ENCODE results near the gene GDF2. TPM values are rescaled to one million over a fixed set of nuclear protein-coding genes. Genes with fewer than 3 reads are reported as not detected.

GDF2 gene
- polyA plus RNA-seq, 1 donor from 2014 or later, result not detected

DNA sequence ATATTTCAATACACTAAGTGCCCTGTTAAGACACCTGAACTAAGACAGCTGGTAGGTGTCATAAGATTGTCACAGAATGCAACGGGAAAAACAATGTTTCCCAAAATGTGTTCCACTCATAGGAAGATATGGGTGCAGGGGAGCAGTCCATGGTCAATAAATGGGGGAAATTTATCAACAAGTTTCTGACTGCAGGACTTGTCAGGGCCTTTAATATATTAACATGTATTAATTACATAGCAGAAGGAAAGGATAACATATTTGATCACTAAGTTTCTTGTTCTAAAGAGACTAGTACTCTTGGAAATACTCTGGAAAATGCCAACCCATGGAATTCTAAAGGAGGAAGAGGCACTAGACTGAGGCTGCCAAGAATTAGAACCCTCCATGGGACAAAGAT, 32.6 kb downstream of the GDF2 start:
- Histone ChIP-seq H3K27ac (ENCODE audit: low read length) (no peak overlapping the region), H3K4me3 (ENCODE audit: low read length) (no peak overlapping the region), H3K79me2 (replicated peaks; ENCODE audit: insufficient read depth, low read length) (no peaks in the 10 kb centered on the region), H3K9ac (ENCODE audit: low read length) (no peak overlapping the region), H3K4me2 (ENCODE audit: low read length) (no peak overlapping the region), H4K20me1 (ENCODE audit: insufficient read depth) (no peaks in the 10 kb centered on the region), H3K36me3 (ENCODE audit: insufficient read depth, low read length) (no peaks in the 10 kb centered on the region), H3F3A (ENCODE audit: insufficient read depth, low read length, poor library complexity, severe bottlenecking) (no peaks in the 10 kb centered on the region), H3K9me3 (ENCODE audit: low read length) (no peaks in the 10 kb centered on the region), H3K9me2 (ENCODE audit: insufficient read depth, low read length) (no peaks in the 10 kb centered on the region), H2AFZ (ENCODE audit: low read depth, low read length) (no peak overlapping the region), H3K27me3 (ENCODE audit: insufficient read depth, low read depth, low read length) (no peaks in the 10 kb centered on the region)
- TF ChIP-seq POLR2AphosphoS5 (IDR thresholded peaks at IDR 0.05) (no peak), RAD21 (conservative IDR thresholded peaks at IDR 0.05) (no peak), EP300 (conservative IDR thresholded peaks at IDR 0.05; ENCODE audit: poor library complexity, severe bottlenecking) (no peak), MXI1 (conservative IDR thresholded peaks at IDR 0.05; ENCODE audit: poor library complexity, severe bottlenecking) (no peak), TAF1 (IDR thresholded peaks at IDR 0.05; ENCODE audit: low read depth) (no peak), EZH2 (IDR thresholded peaks at IDR 0.05; ENCODE audit: borderline replicate concordance, insufficient read depth, low read length, poor library complexity, severe bottlenecking) (no peak), SMC3 (conservative IDR thresholded peaks at IDR 0.05; ENCODE audit: poor library complexity) (no peak)
- TF ChIP-seq, protein P1, sequence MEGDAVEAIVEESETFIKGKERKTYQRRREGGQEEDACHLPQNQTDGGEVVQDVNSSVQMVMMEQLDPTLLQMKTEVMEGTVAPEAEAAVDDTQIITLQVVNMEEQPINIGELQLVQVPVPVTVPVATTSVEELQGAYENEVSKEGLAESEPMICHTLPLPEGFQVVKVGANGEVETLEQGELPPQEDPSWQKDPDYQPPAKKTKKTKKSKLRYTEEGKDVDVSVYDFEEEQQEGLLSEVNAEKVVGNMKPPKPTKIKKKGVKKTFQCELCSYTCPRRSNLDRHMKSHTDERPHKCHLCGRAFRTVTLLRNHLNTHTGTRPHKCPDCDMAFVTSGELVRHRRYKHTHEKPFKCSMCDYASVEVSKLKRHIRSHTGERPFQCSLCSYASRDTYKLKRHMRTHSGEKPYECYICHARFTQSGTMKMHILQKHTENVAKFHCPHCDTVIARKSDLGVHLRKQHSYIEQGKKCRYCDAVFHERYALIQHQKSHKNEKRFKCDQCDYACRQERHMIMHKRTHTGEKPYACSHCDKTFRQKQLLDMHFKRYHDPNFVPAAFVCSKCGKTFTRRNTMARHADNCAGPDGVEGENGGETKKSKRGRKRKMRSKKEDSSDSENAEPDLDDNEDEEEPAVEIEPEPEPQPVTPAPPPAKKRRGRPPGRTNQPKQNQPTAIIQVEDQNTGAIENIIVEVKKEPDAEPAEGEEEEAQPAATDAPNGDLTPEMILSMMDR (IDR thresholded peaks at IDR 0.05; ENCODE audit: poor library complexity, severe bottlenecking), result no peak
- TF ChIP-seq, protein P2, sequence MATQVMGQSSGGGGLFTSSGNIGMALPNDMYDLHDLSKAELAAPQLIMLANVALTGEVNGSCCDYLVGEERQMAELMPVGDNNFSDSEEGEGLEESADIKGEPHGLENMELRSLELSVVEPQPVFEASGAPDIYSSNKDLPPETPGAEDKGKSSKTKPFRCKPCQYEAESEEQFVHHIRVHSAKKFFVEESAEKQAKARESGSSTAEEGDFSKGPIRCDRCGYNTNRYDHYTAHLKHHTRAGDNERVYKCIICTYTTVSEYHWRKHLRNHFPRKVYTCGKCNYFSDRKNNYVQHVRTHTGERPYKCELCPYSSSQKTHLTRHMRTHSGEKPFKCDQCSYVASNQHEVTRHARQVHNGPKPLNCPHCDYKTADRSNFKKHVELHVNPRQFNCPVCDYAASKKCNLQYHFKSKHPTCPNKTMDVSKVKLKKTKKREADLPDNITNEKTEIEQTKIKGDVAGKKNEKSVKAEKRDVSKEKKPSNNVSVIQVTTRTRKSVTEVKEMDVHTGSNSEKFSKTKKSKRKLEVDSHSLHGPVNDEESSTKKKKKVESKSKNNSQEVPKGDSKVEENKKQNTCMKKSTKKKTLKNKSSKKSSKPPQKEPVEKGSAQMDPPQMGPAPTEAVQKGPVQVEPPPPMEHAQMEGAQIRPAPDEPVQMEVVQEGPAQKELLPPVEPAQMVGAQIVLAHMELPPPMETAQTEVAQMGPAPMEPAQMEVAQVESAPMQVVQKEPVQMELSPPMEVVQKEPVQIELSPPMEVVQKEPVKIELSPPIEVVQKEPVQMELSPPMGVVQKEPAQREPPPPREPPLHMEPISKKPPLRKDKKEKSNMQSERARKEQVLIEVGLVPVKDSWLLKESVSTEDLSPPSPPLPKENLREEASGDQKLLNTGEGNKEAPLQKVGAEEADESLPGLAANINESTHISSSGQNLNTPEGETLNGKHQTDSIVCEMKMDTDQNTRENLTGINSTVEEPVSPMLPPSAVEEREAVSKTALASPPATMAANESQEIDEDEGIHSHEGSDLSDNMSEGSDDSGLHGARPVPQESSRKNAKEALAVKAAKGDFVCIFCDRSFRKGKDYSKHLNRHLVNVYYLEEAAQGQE (IDR thresholded peaks at IDR 0.05; ENCODE audit: borderline replicate concordance), result no peak

DNA sequence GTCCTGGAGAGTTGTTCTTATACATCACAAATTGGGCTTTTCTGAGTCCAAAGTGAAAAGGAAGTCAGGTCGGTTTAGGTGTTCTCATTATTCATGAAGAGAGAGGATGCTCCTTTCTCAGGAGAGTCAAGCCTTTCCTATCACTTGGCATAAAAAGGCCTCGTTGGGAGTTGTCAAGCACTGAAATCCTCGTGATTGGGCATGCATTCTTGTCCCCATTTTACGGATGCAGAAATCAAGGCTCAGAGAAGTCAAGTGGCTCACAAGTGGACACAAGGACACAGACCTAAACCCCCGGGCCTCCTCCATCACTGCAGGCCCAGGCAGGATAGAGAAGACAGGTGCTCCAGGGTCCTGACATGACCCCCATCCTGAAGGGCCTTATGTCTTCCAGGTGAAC, 34.5 kb downstream of the GDF2 start:
- no peak overlapping the region for H2AFZ ChIP-seq (ENCODE audit: low read depth, low read length)
- no peak for TF ChIP-seq TAF1 (IDR thresholded peaks at IDR 0.05; ENCODE audit: low read depth)
- TF ChIP-seq RAD21 (conservative IDR thresholded peaks at IDR 0.05), result no peak
- no peak for TF ChIP-seq EP300 (conservative IDR thresholded peaks at IDR 0.05; ENCODE audit: poor library complexity, severe bottlenecking)
- no peak for TF ChIP-seq SMC3 (conservative IDR thresholded peaks at IDR 0.05; ENCODE audit: poor library complexity)
- no peak for TF ChIP-seq MXI1 (conservative IDR thresholded peaks at IDR 0.05; ENCODE audit: poor library complexity, severe bottlenecking)
- TF ChIP-seq, protein P1 (IDR thresholded peaks at IDR 0.05; ENCODE audit: poor library complexity, severe bottlenecking), result no peak
- TF ChIP-seq, protein P2 (IDR thresholded peaks at IDR 0.05; ENCODE audit: borderline replicate concordance), result no peak
- TF ChIP-seq POLR2AphosphoS5 (IDR thresholded peaks at IDR 0.05), result no peak
- TF ChIP-seq EZH2 (IDR thresholded peaks at IDR 0.05; ENCODE audit: borderline replicate concordance, insufficient read depth, low read length, poor library complexity, severe bottlenecking), result no peak
- no peaks in the 10 kb centered on the region for H3F3A ChIP-seq (ENCODE audit: insufficient read depth, low read length, poor library complexity, severe bottlenecking)
- no peaks in the 10 kb centered on the region for H4K20me1 ChIP-seq (ENCODE audit: insufficient read depth)
- no peak overlapping the region for H3K27ac ChIP-seq (ENCODE audit: low read length)
- no peaks in the 10 kb centered on the region for H3K27me3 ChIP-seq (ENCODE audit: insufficient read depth, low read depth, low read length)
- no peak overlapping the region for H3K4me3 ChIP-seq (ENCODE audit: low read length)
- H3K9me2 ChIP-seq (ENCODE audit: insufficient read depth, low read length), result no peaks in the 10 kb centered on the region
- H3K4me2 ChIP-seq (ENCODE audit: low read length), result no peak overlapping the region
- no peaks in the 10 kb centered on the region for H3K9me3 ChIP-seq (ENCODE audit: low read length)
- H3K36me3 ChIP-seq (ENCODE audit: insufficient read depth, low read length), result no peaks in the 10 kb centered on the region
- no peak overlapping the region for H3K9ac ChIP-seq (ENCODE audit: low read length)
- H3K79me2 ChIP-seq (replicated peaks; ENCODE audit: insufficient read depth, low read length), result no peaks in the 10 kb centered on the region

Data from neural cell (in vitro differentiated cells).